GM19239 (cell line): ENCODE measurements around the gene FBXL16.
"Not testable (repeated sequence)": the region's sequence is repeated elsewhere in the genome, so short reads cannot be mapped to it uniquely, and the experiment has no call there.

ENCODE experiments used
- DNase-seq: peaks from one replicate; pipeline ENCODE4 v3.0.0; 2011; ENCODE audit warnings: low spot score; ENCODE audit not compliant: insufficient read length
- FAIRE-seq: peaks from 2 replicates; lab custom pipeline; 2011; peaks lifted over from hg19 to GRCh38; lab: Jason Lieb, UNC

The FBXL16 gene

GRCh38 chr16:694187-694862 lies 11.3 kb downstream of the FBXL16 start:
- no peak for DNase-seq
- FAIRE-seq: no peak

- FAIRE-seq (no peak), DNase-seq (no peak)
Observed at GRCh38 chr16:693766-694165, 11.8 kb downstream of the FBXL16 start.

- DNase-seq: no peak
- FAIRE-seq: no peak
Observed at GRCh38 chr16:693364-693763, 12.2 kb downstream of the FBXL16 start.

- DNase-seq: no peak
- no peak for FAIRE-seq
Observed at GRCh38 chr16:692356-693108, 13.1 kb downstream of the FBXL16 start.

GRCh38 chr16:691242-691641 lies 14.4 kb downstream of the FBXL16 start:
- FAIRE-seq, DNase-seq: not testable (repeated sequence)

DNA sequence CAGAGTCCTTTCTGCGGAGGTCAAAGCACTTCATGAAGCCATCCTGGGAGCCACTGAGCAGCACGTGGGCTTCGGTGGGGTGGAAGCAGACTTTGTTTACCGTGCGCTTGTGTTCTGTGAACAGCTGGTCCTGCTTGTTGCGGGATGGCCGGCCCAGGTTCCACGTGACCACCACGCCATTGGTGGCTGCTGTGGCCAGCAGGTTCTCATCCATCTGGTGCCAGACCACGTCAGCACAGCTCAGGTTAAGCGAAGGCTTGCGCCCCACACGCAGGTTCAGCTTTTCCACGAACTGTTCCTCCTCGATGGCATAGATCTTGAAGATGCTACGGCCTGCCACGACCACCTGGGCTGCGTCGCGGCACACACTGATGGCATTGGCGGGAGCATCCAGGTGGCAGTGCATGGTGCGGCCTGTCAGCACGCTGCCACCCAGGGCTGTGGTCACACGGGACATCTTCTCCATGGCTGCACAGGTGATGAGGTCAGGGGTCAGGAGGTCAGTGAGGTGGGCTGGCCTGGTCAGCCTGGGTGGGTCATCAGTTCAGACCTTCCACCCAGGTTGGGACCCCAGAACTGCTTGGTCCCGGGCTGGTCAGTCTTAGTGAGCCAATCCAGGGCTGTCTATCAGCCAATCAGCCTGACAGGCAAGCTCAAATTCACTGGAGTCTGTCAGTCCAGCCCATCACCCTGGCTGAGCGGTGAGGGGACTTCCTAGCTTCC lies 16.3 kb downstream of the FBXL16 start:
- FAIRE-seq: no peak
- DNase-seq: no peak

DNA sequence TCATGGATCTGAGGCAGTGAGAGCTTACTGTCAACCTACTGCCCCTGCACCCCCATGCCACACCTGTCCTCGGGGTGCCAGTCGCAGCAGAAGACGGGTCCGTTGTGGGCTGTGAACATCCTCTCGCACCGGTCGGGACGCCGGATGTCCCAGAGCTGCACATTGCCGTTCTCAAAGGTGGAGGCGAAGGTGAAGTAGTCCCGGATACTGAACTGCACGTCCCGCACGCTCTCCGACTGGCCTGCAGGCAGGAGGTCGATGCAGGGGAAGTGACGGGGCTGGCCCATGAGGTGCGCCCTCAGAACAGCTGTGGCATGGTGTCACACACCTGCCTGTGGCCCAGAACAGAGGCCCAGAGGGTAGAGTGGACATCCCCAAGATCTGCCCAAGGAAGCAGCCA lies 18.1 kb downstream of the FBXL16 start:
- DNase-seq (no peak), FAIRE-seq (no peak)

DNA sequence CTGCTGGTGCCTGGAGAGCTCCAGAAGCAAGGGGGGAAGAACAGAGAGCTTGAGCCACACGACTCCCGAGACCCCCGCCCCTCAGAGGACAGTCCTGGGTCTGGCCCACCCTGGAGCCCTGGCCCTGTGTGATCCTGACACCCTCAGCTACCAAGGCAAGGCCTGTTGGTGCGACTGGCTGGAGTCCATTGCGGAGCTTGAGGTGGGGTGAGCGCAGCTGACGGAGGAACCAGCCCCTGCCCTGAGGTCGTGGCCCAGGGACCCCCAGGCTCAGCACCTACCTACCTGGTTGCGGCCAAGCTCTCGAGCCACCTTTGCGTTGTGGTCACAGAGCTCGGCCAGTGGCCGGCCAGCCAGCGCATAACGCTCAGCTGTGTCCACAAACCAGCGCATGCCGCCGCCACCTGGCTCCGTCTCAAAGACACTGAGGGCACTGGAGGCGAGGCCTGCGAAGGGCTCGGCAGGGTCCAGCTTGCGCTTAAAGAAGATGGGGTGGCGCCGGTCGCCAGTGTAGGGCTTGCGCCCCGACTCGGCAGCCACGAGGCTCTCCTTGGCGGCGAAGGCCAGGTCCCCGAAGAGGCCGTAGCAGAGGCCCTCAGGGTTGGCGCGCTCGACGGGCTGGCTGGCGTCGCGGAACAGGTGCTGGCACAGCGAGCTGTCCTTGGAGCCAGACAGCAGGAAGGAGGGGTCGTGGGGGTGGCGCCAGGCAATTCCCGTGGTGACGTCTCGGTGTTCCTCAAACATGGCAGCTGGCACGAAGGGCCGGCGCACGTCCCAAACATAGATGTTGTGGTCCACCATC lies 18.9 kb downstream of the FBXL16 start:
- no peak for FAIRE-seq

DNA sequence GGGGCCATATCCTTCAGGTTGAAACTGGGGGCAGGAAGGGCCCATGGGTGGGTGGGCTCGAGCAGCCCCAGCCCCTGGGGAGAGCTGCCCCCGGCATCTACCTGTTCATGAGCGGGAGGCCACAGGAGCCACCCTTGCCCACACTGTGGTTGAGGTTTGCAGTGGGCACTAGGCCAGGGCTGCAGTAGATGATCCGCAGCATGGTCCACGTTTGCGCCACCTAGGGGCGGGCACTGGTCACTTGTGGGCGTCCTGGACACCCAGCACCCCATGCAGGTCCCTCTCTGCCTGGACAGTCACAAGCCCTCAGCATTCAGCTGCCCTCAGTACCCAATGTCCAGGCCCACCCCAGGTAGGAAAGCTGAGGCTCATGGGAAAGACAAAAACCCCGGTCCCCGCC lies 19.6 kb downstream of the FBXL16 start:
- no peak for DNase-seq
- FAIRE-seq: no peak

More for the DNA sequence above, 18.9 kb downstream of the FBXL16 start:
- DNase-seq: no peak

- no peak for FAIRE-seq
- no peak for DNase-seq
Observed at GRCh38 chr16:684961-685696, 20.5 kb downstream of the FBXL16 start.

GRCh38 chr16:684071-684794 lies 21.4 kb downstream of the FBXL16 start, which contains the start of gene JMJD8:
JMJD8 (minus strand) TSS chr16:684334; CDS start chr16:684319, 15 bp downstream.
- FAIRE-seq: peak; percentile 97

GRCh38 chr16:683396-684070 lies 22.1 kb downstream of the FBXL16 start:
- FAIRE-seq (peak; percentile 21), DNase-seq (no peak)

More at GRCh38 chr16:684071-684794, 21.4 kb downstream of the FBXL16 start, which contains the start of gene JMJD8:
- peak; percentile 100 for DNase-seq

- FAIRE-seq (no peak), DNase-seq (no peak)
Observed at GRCh38 chr16:682493-683395, 22.9 kb downstream of the FBXL16 start.

GRCh38 chr16:681746-682427 lies 23.7 kb downstream of the FBXL16 start:
- no peak for FAIRE-seq
- no peak for DNase-seq

GRCh38 chr16:680967-681745 lies 24.4 kb downstream of the FBXL16 start:
- DNase-seq: no peak
- no peak for FAIRE-seq

DNA sequence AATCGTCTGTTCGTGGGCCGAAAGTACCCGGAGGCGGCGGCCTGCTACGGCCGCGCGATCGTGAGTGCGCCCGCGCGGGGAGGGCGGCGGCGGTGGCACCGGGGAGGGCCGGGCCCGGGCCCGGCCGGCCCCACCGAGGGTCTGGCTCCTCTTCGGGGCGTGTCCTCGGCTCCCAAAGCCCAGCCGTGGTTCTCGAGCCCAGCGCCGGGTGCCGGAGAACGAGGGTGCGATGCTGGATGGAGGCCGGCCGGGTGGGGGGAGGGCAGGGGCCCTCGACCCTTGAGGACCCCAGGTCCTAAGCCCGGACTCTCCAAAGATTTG lies 25.0 kb downstream of the FBXL16 start:
- FAIRE-seq: no peak

More for the DNA sequence above, 25.0 kb downstream of the FBXL16 start:
- DNase-seq: no peak
